Ascending aorta (tissue), 2 donors: ENCODE results near the gene CYSTM1. TPM values are rescaled to one million over a fixed set of nuclear protein-coding genes. Genes with fewer than 3 reads are reported as not detected.

ENCODE experiments used
- DNase-seq, 2 donors: peaks; one replicate each; pipeline ENCODE4 v3.0.0-alpha.2; 2019; ENCODE audit warnings: low spot score in 2 of 2
- H3K27ac ChIP-seq, 2 donors: fragments of 200-600 bp; sonication (generic); one replicate each; pipeline ENCODE4 v1.5.1; 2016 to 2017; ENCODE audit warnings: mild to moderate bottlenecking in 1 of 2
- H3K27me3 ChIP-seq: fragments of 200-600 bp; sonication (generic); one replicate; pipeline ENCODE4 v1.5.1; 2017
- H3K36me3 ChIP-seq, 2 donors: fragments of 200-600 bp; sonication (generic); one replicate each; pipeline ENCODE4 v1.5.1; 2016
- H3K4me1 ChIP-seq, 2 donors: fragments of 200-600 bp; sonication (generic); one replicate each; pipeline ENCODE4 v1.5.1; 2016 to 2017; ENCODE audit warnings: mild to moderate bottlenecking in 1 of 2
- H3K4me3 ChIP-seq, 2 donors: fragments of 200-600 bp; sonication (generic); one replicate each; pipeline ENCODE4 v1.5.1; 2016 to 2017; ENCODE audit warnings: mild to moderate bottlenecking in 1 of 2
- H3K9me3 ChIP-seq, 2 donors: fragments of 200-600 bp; sonication (generic); one replicate each; pipeline ENCODE4 v1.5.1; 2016
- CTCF ChIP-seq, 3 experiments: fragments of 200-600 bp in 2 of 3; fragments of 450-650 bp in 1 of 3; sonication (generic) in 2 of 3; IDR thresholded peaks; one replicate each; pipeline ENCODE4 v1.5.1; 2016 to 2019; ENCODE audit warnings: antibody characterized with exemption in 3 of 3, mild to moderate bottlenecking in 1 of 3, moderate library complexity in 1 of 3
- intact Hi-C: fragments of 100-400 bp; cut with DNase I; formaldehyde crosslinking; loops from one replicate; pipeline ENCODE4 v1.15.1; 2023
- total RNA-seq: library from RNA; depleted of rRNA; stranded (reverse); fragments of >200 nt; gene quantifications from one replicate; pipeline ENCODE4 v1.1.0, GENCODE V29; 2016

Gene CYSTM1
- total RNA-seq, 1 donor from 2014 or later = 66.3 TPM

GRCh38 chr5:140205952-140206351 is 31.0 kb downstream of the CYSTM1 start:
- no peak for TF ChIP-seq CTCF (IDR thresholded peaks at IDR 0.05)
- no peak for DNase-seq
- H3K36me3 ChIP-seq = no peaks in the 10 kb centered on the region
- no peaks in the 10 kb centered on the region for H3K9me3 ChIP-seq
- H3K27ac ChIP-seq = no peak overlapping the region
- no peak overlapping the region for H3K4me3 ChIP-seq
- intact Hi-C loops = no loop called here
- H3K27me3 ChIP-seq = no peaks in the 10 kb centered on the region
- H3K4me1 ChIP-seq = no peaks in the 10 kb centered on the region

- Histone ChIP-seq H3K9me3 (no peaks in the 10 kb centered on the region), H3K4me1 (no peaks in the 10 kb centered on the region), H3K27me3 (no peaks in the 10 kb centered on the region), H3K27ac (no peak overlapping the region), H3K4me3 (no peak overlapping the region), H3K36me3 (no peaks in the 10 kb centered on the region)
- intact Hi-C loops = no loop called here
- TF ChIP-seq CTCF (IDR thresholded peaks at IDR 0.05) = no peak
- DNase-seq = no peak
Measured at GRCh38 chr5:140207250-140207964, 32.4 kb downstream of the CYSTM1 start.

- Histone ChIP-seq H3K27ac (no peak overlapping the region), H3K36me3 (no peaks in the 10 kb centered on the region), H3K4me3 (no peak overlapping the region), H3K9me3 (no peaks in the 10 kb centered on the region), H3K4me1 (no peaks in the 10 kb centered on the region), H3K27me3 (no peaks in the 10 kb centered on the region)
- no peak for DNase-seq
- intact Hi-C loops = no loop called here
- TF ChIP-seq CTCF (IDR thresholded peaks at IDR 0.05) = no peak
Measured at GRCh38 chr5:140208065-140208464, 33.1 kb downstream of the CYSTM1 start.

GRCh38 chr5:140213370-140213983 is 38.5 kb downstream of the CYSTM1 start:
- intact Hi-C loops = no loop called here
- Histone ChIP-seq H3K36me3 (no peaks in the 10 kb centered on the region), H3K4me3 (no peak overlapping the region), H3K27me3 (no peaks in the 10 kb centered on the region), H3K4me1 (no peaks in the 10 kb centered on the region), H3K27ac (no peak overlapping the region), H3K9me3 (no peaks in the 10 kb centered on the region)
- DNase-seq = no peak
- no peak for TF ChIP-seq CTCF (IDR thresholded peaks at IDR 0.05)

GRCh38 chr5:140214831-140215230 is 39.8 kb downstream of the CYSTM1 start:
- Histone ChIP-seq H3K27me3 (no peaks in the 10 kb centered on the region), H3K4me3 (no peak overlapping the region), H3K36me3 (no peaks in the 10 kb centered on the region), H3K9me3 (no peaks in the 10 kb centered on the region), H3K27ac (no peak overlapping the region), H3K4me1 (no peaks in the 10 kb centered on the region)
- no peak for DNase-seq
- no peak for TF ChIP-seq CTCF (IDR thresholded peaks at IDR 0.05)
- intact Hi-C loops = no loop called here
